Measurements from ENCODE around the gene TOP2A.

- no peak for TF ChIP-seq POLR2A (IDR thresholded peaks at IDR 0.05; ENCODE audit: borderline replicate concordance, extremely low read depth, insufficient read depth, insufficient read length)
- no peak for TF ChIP-seq CTCF (IDR thresholded peaks at IDR 0.05 in 2 of 3, conservative IDR thresholded peaks at IDR 0.05 in 1 of 3; ENCODE audit: borderline replicate concordance in 1 of 3, insufficient read depth in 1 of 3, low read depth in 2 of 3, low read length in 2 of 3)
- TF ChIP-seq, protein P1, sequence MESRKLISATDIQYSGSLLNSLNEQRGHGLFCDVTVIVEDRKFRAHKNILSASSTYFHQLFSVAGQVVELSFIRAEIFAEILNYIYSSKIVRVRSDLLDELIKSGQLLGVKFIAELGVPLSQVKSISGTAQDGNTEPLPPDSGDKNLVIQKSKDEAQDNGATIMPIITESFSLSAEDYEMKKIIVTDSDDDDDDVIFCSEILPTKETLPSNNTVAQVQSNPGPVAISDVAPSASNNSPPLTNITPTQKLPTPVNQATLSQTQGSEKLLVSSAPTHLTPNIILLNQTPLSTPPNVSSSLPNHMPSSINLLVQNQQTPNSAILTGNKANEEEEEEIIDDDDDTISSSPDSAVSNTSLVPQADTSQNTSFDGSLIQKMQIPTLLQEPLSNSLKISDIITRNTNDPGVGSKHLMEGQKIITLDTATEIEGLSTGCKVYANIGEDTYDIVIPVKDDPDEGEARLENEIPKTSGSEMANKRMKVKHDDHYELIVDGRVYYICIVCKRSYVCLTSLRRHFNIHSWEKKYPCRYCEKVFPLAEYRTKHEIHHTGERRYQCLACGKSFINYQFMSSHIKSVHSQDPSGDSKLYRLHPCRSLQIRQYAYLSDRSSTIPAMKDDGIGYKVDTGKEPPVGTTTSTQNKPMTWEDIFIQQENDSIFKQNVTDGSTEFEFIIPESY (IDR thresholded peaks at IDR 0.05; ENCODE audit: extremely low read depth, insufficient replicate concordance, low read length), result no peak
- TF ChIP-seq, protein P2, sequence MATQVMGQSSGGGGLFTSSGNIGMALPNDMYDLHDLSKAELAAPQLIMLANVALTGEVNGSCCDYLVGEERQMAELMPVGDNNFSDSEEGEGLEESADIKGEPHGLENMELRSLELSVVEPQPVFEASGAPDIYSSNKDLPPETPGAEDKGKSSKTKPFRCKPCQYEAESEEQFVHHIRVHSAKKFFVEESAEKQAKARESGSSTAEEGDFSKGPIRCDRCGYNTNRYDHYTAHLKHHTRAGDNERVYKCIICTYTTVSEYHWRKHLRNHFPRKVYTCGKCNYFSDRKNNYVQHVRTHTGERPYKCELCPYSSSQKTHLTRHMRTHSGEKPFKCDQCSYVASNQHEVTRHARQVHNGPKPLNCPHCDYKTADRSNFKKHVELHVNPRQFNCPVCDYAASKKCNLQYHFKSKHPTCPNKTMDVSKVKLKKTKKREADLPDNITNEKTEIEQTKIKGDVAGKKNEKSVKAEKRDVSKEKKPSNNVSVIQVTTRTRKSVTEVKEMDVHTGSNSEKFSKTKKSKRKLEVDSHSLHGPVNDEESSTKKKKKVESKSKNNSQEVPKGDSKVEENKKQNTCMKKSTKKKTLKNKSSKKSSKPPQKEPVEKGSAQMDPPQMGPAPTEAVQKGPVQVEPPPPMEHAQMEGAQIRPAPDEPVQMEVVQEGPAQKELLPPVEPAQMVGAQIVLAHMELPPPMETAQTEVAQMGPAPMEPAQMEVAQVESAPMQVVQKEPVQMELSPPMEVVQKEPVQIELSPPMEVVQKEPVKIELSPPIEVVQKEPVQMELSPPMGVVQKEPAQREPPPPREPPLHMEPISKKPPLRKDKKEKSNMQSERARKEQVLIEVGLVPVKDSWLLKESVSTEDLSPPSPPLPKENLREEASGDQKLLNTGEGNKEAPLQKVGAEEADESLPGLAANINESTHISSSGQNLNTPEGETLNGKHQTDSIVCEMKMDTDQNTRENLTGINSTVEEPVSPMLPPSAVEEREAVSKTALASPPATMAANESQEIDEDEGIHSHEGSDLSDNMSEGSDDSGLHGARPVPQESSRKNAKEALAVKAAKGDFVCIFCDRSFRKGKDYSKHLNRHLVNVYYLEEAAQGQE (IDR thresholded peaks at IDR 0.05; ENCODE audit: low read depth), result no peak
- no peak for TF ChIP-seq EZH2 (IDR thresholded peaks at IDR 0.05)
- no peak for TF ChIP-seq EZH2phosphoT487 (IDR thresholded peaks at IDR 0.05; ENCODE audit: borderline replicate concordance)
- TF ChIP-seq YY1 (IDR thresholded peaks at IDR 0.05; ENCODE audit: extremely low read depth, insufficient replicate concordance, low read depth, low read length), result no peak
Observed at GRCh38 chr17:40430272-40431230, 12.9 kb upstream of the TOP2A start.
